PC-9 (cell line): ENCODE measurements around the gene POMT1.

ENCODE experiments used
- CTCF ChIP-seq: fragments of 200-600 bp; sonication (generic); conservative IDR thresholded peaks from 2 replicates; pipeline ENCODE4 v1.6.1; 2017; ENCODE audit warnings: mixed run types, antibody characterized with exemption, mild to moderate bottlenecking, moderate library complexity
- EZH2 ChIP-seq: fragments of 200-600 bp; sonication (generic); IDR thresholded peaks from 2 replicates; pipeline ENCODE4 v1.8.0; 2017; ENCODE audit warnings: antibody characterized with exemption, low read depth

GRCh38 chr9:131520503-131520902 is 17.8 kb downstream of the POMT1 start:
- no peak for TF ChIP-seq CTCF
- no peak for TF ChIP-seq EZH2
